IMR-90 (cell line): ENCODE measurements around the gene RASGRF1. TPM values are rescaled to one million over a fixed set of nuclear protein-coding genes. Genes with fewer than 3 reads are reported as not detected.

Source experiments
- ATAC-seq: fragments of 200-7000 bp; cut with Tn5 transposase; 2 replicates; pipeline ENCODE4 v1.9.1; 2020; ENCODE audit warnings: low read depth, mild to moderate bottlenecking, moderate library complexity
- BruUV-seq: library from RNA; stranded (reverse); fragments of 400-500 nt; replicated peaks from 2 replicates; lab custom pipeline; 2021; lab: Mats Ljungman, UMichigan
- CTCF ChIA-PET: fragments of 300-600 bp; formaldehyde crosslinking; extraction: SDS; loops from one replicate; lab custom pipeline; 2021; ENCODE audit warnings: antibody characterized with exemption; lab: Yijun Ruan, JAX
- POLR2A ChIA-PET: fragments of 300-600 bp; sonication (Branson Sonifier 250); formaldehyde crosslinking; loops from one replicate; lab custom pipeline; 2022; ENCODE audit warnings: antibody characterized with exemption; ENCODE audit not compliant: unreplicated experiment; lab: Charles Lee
- DNase-seq: peaks from one replicate; pipeline ENCODE4 v3.0.0; 2013
- H2AFZ ChIP-seq: replicated peaks from 2 replicates; pipeline ENCODE3; 2013; ENCODE audit warnings: low read length, mild to moderate bottlenecking; ENCODE audit not compliant: poor library complexity
- H2AK5ac ChIP-seq: 2 replicates; pipeline ENCODE4 v1.6.1; 2013; ENCODE audit warnings: low read depth, low read length, inconsistent platforms
- H2AK9ac ChIP-seq: replicated peaks from 2 replicates; pipeline ENCODE3; 2013; ENCODE audit warnings: mild to moderate bottlenecking, low read depth, low read length, moderate library complexity; ENCODE audit not compliant: poor library complexity
- H2BK120ac ChIP-seq: 2 replicates; pipeline ENCODE4 v1.6.1; 2013; ENCODE audit warnings: low read depth, low read length, inconsistent platforms
- H2BK15ac ChIP-seq: 3 replicates; pipeline ENCODE4 v1.6.1; 2013; ENCODE audit warnings: low read depth, low read length, inconsistent platforms
- H2BK20ac ChIP-seq: 2 replicates; pipeline ENCODE4 v1.6.1; 2013; ENCODE audit warnings: low read depth, mild to moderate bottlenecking, inconsistent platforms, low read length, moderate library complexity
- H2BK5ac ChIP-seq: 2 replicates; pipeline ENCODE4 v1.6.1; 2013; ENCODE audit warnings: mild to moderate bottlenecking, low read depth, low read length, inconsistent platforms; ENCODE audit not compliant: poor library complexity, severe bottlenecking
- H3K14ac ChIP-seq: replicated peaks from 2 replicates; pipeline ENCODE4 v1.6.1; 2013; ENCODE audit warnings: low read depth, low read length, inconsistent platforms
- H3K18ac ChIP-seq: 2 replicates; pipeline ENCODE4 v1.6.1; 2013; ENCODE audit warnings: low read depth, low read length, control low read depth
- H3K23ac ChIP-seq: 2 replicates; pipeline ENCODE4 v1.6.1; 2013; ENCODE audit warnings: low read depth, low read length, inconsistent platforms
- H3K27ac ChIP-seq: 2 replicates; pipeline ENCODE4 v1.5.1; 2013; ENCODE audit warnings: mild to moderate bottlenecking, control low read depth, low read length; ENCODE audit not compliant: insufficient read depth
- H3K27me3 ChIP-seq: 2 replicates; pipeline ENCODE4 v1.6.1; 2013; ENCODE audit warnings: low read length; ENCODE audit not compliant: control insufficient read depth, insufficient read depth
- H3K36me3 ChIP-seq: 2 replicates; pipeline ENCODE4 v1.6.1; 2013; ENCODE audit warnings: low read length, mixed read lengths; ENCODE audit not compliant: control insufficient read depth, insufficient read depth
- H3K4ac ChIP-seq: 2 replicates; pipeline ENCODE4 v1.6.1; 2013; ENCODE audit warnings: low read depth, low read length, inconsistent platforms
- H3K4me1 ChIP-seq: 2 replicates; pipeline ENCODE4 v1.6.1; 2013; ENCODE audit warnings: low read length, mixed read lengths; ENCODE audit not compliant: control insufficient read depth, insufficient read depth
- H3K4me2 ChIP-seq: 2 replicates; pipeline ENCODE4 v1.6.1; 2013; ENCODE audit warnings: low read depth, mild to moderate bottlenecking, control low read depth, low read length, moderate library complexity
- H3K4me3 ChIP-seq: 2 replicates; pipeline ENCODE4 v1.5.1; 2013; ENCODE audit warnings: low read depth, mild to moderate bottlenecking, control low read depth, low read length, moderate library complexity; ENCODE audit not compliant: insufficient read depth
- H3K56ac ChIP-seq: 2 replicates; pipeline ENCODE4 v1.6.1; 2013; ENCODE audit warnings: low read length, inconsistent platforms; ENCODE audit not compliant: insufficient read depth; ENCODE audit errors: extremely low read depth
- H3K79me1 ChIP-seq, 2 experiments: 2 replicates each; pipeline ENCODE4 v1.6.1; 2013; ENCODE audit warnings: low read length in 2 of 2, inconsistent platforms in 1 of 2, low read depth in 1 of 2
- H3K9ac ChIP-seq: 2 replicates; pipeline ENCODE4 v1.6.1; 2013; ENCODE audit warnings: low read depth, low read length, control low read depth
- H3K9me1 ChIP-seq: 2 replicates; pipeline ENCODE4 v1.6.1; 2013; ENCODE audit warnings: low read length, inconsistent platforms; ENCODE audit not compliant: insufficient read depth
- H3K9me3 ChIP-seq: 2 replicates; pipeline ENCODE4 v1.6.1; 2013; ENCODE audit warnings: low read length; ENCODE audit not compliant: control insufficient read depth, insufficient read depth
- H4K20me1 ChIP-seq: 2 replicates; pipeline ENCODE4 v1.6.1; 2013; ENCODE audit warnings: low read length, inconsistent platforms; ENCODE audit not compliant: insufficient read depth
- H4K5ac ChIP-seq: 2 replicates; pipeline ENCODE4 v1.6.1; 2013; ENCODE audit warnings: mild to moderate bottlenecking, low read depth, low read length, control low read depth
- H4K8ac ChIP-seq, 2 experiments: 2 replicates each; pipeline ENCODE4 v1.6.1; 2013; ENCODE audit warnings: low read depth in 2 of 2, low read length in 2 of 2, control low read depth in 1 of 2, inconsistent platforms in 1 of 2
- H4K91ac ChIP-seq: 2 replicates; pipeline ENCODE4 v1.6.1; 2013; ENCODE audit warnings: low read depth, low read length, inconsistent platforms; ENCODE audit not compliant: insufficient read depth
- BHLHE40 ChIP-seq: fragments of 150-350 bp; IDR thresholded peaks from 2 replicates; pipeline ENCODE4 v1.6.1; 2016; ENCODE audit warnings: mild to moderate bottlenecking, low read depth, low read length
- CEBPB ChIP-seq: IDR thresholded peaks from 2 replicates; pipeline ENCODE4 v1.6.1; 2012; ENCODE audit warnings: low read depth, low read length, improper control_type of control experiment
- CHD1 ChIP-seq: IDR thresholded peaks from 2 replicates; pipeline ENCODE4 v1.6.1; 2012; ENCODE audit warnings: low read depth, low read length, improper control_type of control experiment
- CTCF ChIP-seq: conservative IDR thresholded peaks from 2 replicates; pipeline ENCODE4 v1.5.1; 2012; ENCODE audit warnings: mild to moderate bottlenecking, low read depth, low read length, improper control_type of control experiment
- ELK1 ChIP-seq: fragments of 150-350 bp; IDR thresholded peaks from 2 replicates; pipeline ENCODE4 v1.6.1; 2016; ENCODE audit warnings: low read depth, mild to moderate bottlenecking, low read length, moderate library complexity, borderline replicate concordance
- FOS ChIP-seq: fragments of 150-350 bp; IDR thresholded peaks from 2 replicates; pipeline ENCODE4 v1.6.1; 2016; ENCODE audit warnings: low read depth, low read length
- MAFK ChIP-seq: IDR thresholded peaks from 2 replicates; pipeline ENCODE4 v1.6.1; 2012; ENCODE audit warnings: low read depth, low read length, improper control_type of control experiment
- MAZ ChIP-seq: IDR thresholded peaks from 2 replicates; pipeline ENCODE4 v1.6.1; 2012; ENCODE audit warnings: low read depth, mild to moderate bottlenecking, low read length, improper control_type of control experiment, moderate library complexity, borderline replicate concordance
- MXI1 ChIP-seq: IDR thresholded peaks from 2 replicates; pipeline ENCODE4 v1.6.1; 2012; ENCODE audit warnings: low read depth, mild to moderate bottlenecking, low read length, moderate library complexity, borderline replicate concordance
- NFE2L2 ChIP-seq: fragments of 150-350 bp; IDR thresholded peaks from 2 replicates; pipeline ENCODE4 v1.6.1; 2016; ENCODE audit warnings: low read depth, mild to moderate bottlenecking, low read length
- POLR2A ChIP-seq: IDR thresholded peaks from 2 replicates; pipeline ENCODE4 v1.6.1; 2012; ENCODE audit warnings: mild to moderate bottlenecking, low read depth, low read length
- RAD21 ChIP-seq: IDR thresholded peaks from 2 replicates; pipeline ENCODE4 v1.6.1; 2012; ENCODE audit warnings: low read length, improper control_type of control experiment
- RCOR1 ChIP-seq: IDR thresholded peaks from 2 replicates; pipeline ENCODE4 v1.6.1; 2012; ENCODE audit warnings: mild to moderate bottlenecking, low read length, improper control_type of control experiment; ENCODE audit not compliant: insufficient replicate concordance
- RFX5 ChIP-seq: IDR thresholded peaks from 2 replicates; pipeline ENCODE4 v1.8.0; 2012; ENCODE audit warnings: low read depth, mild to moderate bottlenecking, low read length, moderate library complexity
- SMC3 ChIP-seq: fragments of 150-350 bp; IDR thresholded peaks from 2 replicates; pipeline ENCODE4 v1.6.1; 2016; ENCODE audit warnings: low read depth, mild to moderate bottlenecking, antibody characterized with exemption, low read length, moderate library complexity
- USF2 ChIP-seq: fragments of 150-350 bp; IDR thresholded peaks from 2 replicates; pipeline ENCODE4 v1.6.1; 2017; ENCODE audit warnings: mild to moderate bottlenecking, antibody characterized with exemption, low read length, low read depth
- WGBS, 2 experiments: methylation state at CpG; one replicate each; pipeline versions ENCODE4 v1.1.5 to v1.1.7; 2013; ENCODE audit warnings: missing lambda C conversion rate in 2 of 2; ENCODE audit not compliant: insufficient read length in 1 of 2; ENCODE audit errors: extremely low coverage in 2 of 2; 5-methylcytosine and 5-hydroxymethylcytosine counted together
- dilution Hi-C: fragments of 300-500 bp; cut with HindIII; formaldehyde crosslinking; loops from one replicate; pipeline ENCODE4 v1.14.3; 2018; ENCODE audit warnings: low sequenced_read_pairs; ENCODE audit not compliant: unreplicated experiment
- in situ Hi-C: fragments of 300-500 bp; cut with MboI; formaldehyde crosslinking; loops from 3 replicates; pipeline ENCODE4 v1.14.3; 2019; ENCODE audit warnings: low sequenced_read_pairs, inconsistent platforms, mixed read lengths
- intact Hi-C: fragments of 100-400 bp; cut with micrococcal nuclease; formaldehyde crosslinking; loops from 2 replicates; pipeline ENCODE4 v1.10.0; 2022
- polyA plus RNA-seq, 3 experiments: library from polyadenylated mRNA; depleted of rRNA; stranded (reverse); fragments of >200 nt; gene quantifications; 2 replicates each; pipeline ENCODE4 v1.2.3, GENCODE V29; 2012; ENCODE audit warnings: low replicate concordance in 1 of 3
- total RNA-seq: library from RNA; depleted of rRNA; stranded (reverse); fragments of >200 nt; gene quantifications from 2 replicates; pipeline ENCODE4 v1.2.3, GENCODE V29; 2012

The RASGRF1 gene
- total and polyA plus RNA-seq, 2 of the 4 experiments (the other 2 are of a cell fraction) = under 0.01 to 0.15 TPM

DNA sequence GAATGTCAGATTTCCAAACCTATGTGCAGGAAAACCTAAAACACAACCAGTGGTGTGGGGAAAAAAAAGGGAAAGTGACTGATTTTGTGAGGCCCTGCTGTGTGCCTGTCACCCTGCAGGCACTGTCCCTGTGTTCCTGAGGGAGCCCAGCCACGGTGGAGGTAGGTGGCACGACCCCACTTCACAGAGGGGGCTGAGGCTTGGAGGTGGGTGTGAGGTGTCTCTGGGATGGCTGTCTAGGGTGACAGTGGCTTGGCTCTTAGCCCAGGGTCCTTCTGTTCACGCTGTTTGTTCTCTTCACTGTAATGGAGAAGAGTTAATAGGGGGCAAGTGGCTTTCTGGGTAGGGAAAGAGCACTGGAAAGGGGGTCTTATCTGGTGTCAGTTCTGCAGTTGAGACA is 22.6 kb downstream of the RASGRF1 start:
- ChIA-PET POLR2A (no interaction called here), CTCF (no interaction called here)
- no peak overlapping the region for H2BK120ac ChIP-seq
- WGBS, 2 experiments = 60% methylated on average over 1 of the region's 3 CpGs; no CpG with 5 or more reads in 1 of the 2 experiments
- BruUV-seq = no TSS peak
- H3K79me1 ChIP-seq = no peaks in the 10 kb centered on the region
- ATAC-seq (no peak), DNase-seq (no peak)
- H3K9me3 ChIP-seq = no peaks in the 10 kb centered on the region
- H3K4me3 ChIP-seq = no peak overlapping the region
- TF ChIP-seq FOS (no peak), ELK1 (no peak), CEBPB (no peak), RAD21 (no peak), MAZ (no peak), CHD1 (no peak), RFX5 (no peak), SMC3 (no peak), NFE2L2 (no peak), CTCF (no peak), MXI1 (no peak), USF2 (no peak), RCOR1 (no peak), MAFK (no peak), POLR2A (no peak), BHLHE40 (no peak)
- H4K20me1 ChIP-seq = no peaks in the 10 kb centered on the region
- H3K9ac ChIP-seq = no peak overlapping the region
- H3K9me1 ChIP-seq = no peaks in the 10 kb centered on the region
- H3K56ac ChIP-seq = no peak overlapping the region
- no peak overlapping the region for H3K4ac ChIP-seq
- intact Hi-C loops = no loop called here
- no peaks in the 10 kb centered on the region for H3K4me1 ChIP-seq
- H3K18ac ChIP-seq = no peak overlapping the region
- no peak overlapping the region for H2BK15ac ChIP-seq
- no peak overlapping the region for H3K4me2 ChIP-seq
- no peak overlapping the region for H2AK9ac ChIP-seq
- dilution Hi-C loops = no loop called here
- H3K14ac ChIP-seq = no peak overlapping the region
- H3K36me3 ChIP-seq = no peaks in the 10 kb centered on the region
- no peak overlapping the region for H3K23ac ChIP-seq
- H2BK5ac ChIP-seq = no peak overlapping the region
- no peak overlapping the region for H2BK20ac ChIP-seq
- no peak overlapping the region for H4K91ac ChIP-seq
- in situ Hi-C loops = no loop called here
- no peak overlapping the region for H2AK5ac ChIP-seq
- H2AFZ ChIP-seq = no peak overlapping the region
- no peak overlapping the region for H4K5ac ChIP-seq
- H4K8ac ChIP-seq = no peak overlapping the region
- H3K27me3 ChIP-seq = peaks cover 16% of the 10 kb centered on the region
- no peak overlapping the region for H3K27ac ChIP-seq
